Ammon's horn (tissue), 1 donor: ENCODE data around the gene CDC42EP2.

Experiments used
- DNase-seq: peaks from one replicate; pipeline ENCODE4 v3.0.0-alpha.2; 2016; ENCODE audit warnings: low spot score

CDC42EP2 gene

GRCh38 chr11:65298131-65298535 is 16.5 kb upstream of the CDC42EP2 start:
- DNase-seq, result peak; percentile 80

- peak; percentile 71 for DNase-seq
Observed at GRCh38 chr11:65298655-65299179, 15.9 kb upstream of the CDC42EP2 start.

GRCh38 chr11:65300621-65301275 is 13.9 kb upstream of the CDC42EP2 start:
- no peak for DNase-seq

GRCh38 chr11:65301491-65302329 is 13.0 kb upstream of the CDC42EP2 start:
- DNase-seq, result peak; percentile 72

- DNase-seq, result no peak
Observed at GRCh38 chr11:65303555-65303954, 11.1 kb upstream of the CDC42EP2 start.

GRCh38 chr11:65304110-65304509 is 10.6 kb upstream of the CDC42EP2 start:
- DNase-seq, result no peak

GRCh38 chr11:65304613-65305012 is 10.1 kb upstream of the CDC42EP2 start:
- DNase-seq, result no peak

GRCh38 chr11:65305501-65306268 is 9.0 kb upstream of the CDC42EP2 start:
- DNase-seq, result no peak

- DNase-seq, result no peak
Observed at GRCh38 chr11:65307298-65308229, 7.1 kb upstream of the CDC42EP2 start.

GRCh38 chr11:65308281-65308891 is 6.3 kb upstream of the CDC42EP2 start:
- DNase-seq, result no peak

- no peak for DNase-seq
Observed at GRCh38 chr11:65309006-65309405, 5.7 kb upstream of the CDC42EP2 start.

- peak; percentile 54 for DNase-seq
Observed at GRCh38 chr11:65310215-65310614, 4.5 kb upstream of the CDC42EP2 start.

- no peak for DNase-seq
Observed at GRCh38 chr11:65310736-65311135, 3.9 kb upstream of the CDC42EP2 start.

GRCh38 chr11:65311170-65311678 is 3.4 kb upstream of the CDC42EP2 start:
- no peak for DNase-seq

GRCh38 chr11:65315204-65315865 is 669 bp downstream of the CDC42EP2 start:
- peak; percentile 77 for DNase-seq

- DNase-seq, result no peak
Observed at GRCh38 chr11:65315866-65316226, 1.2 kb downstream of the CDC42EP2 start.

- no peak for DNase-seq
Observed at GRCh38 chr11:65316227-65317024, 1.8 kb downstream of the CDC42EP2 start.

GRCh38 chr11:65317025-65317786 is 2.5 kb downstream of the CDC42EP2 start:
- DNase-seq, result no peak
